NAMALWA (cell line): ENCODE data around the gene EPC2.

Source experiments
- DNase-seq: peaks from one replicate; pipeline ENCODE4 v3.0.0-alpha.2; 2015; ENCODE audit warnings: low spot score

Gene EPC2

GRCh38 chr2:148643998-148644882 lies at the start of gene EPC2:
TSS of gene EPC2 (plus strand) at chr2:148644751. CDS start at chr2:148645018, 267 bp downstream.
- peak; percentile 83 for DNase-seq

- no peak for DNase-seq
These were observed 48.5 kb upstream of the EPC2 start for GRCh38 chr2:148596018-148596417.

- DNase-seq = no peak
These were observed 45.2 kb upstream of the EPC2 start for GRCh38 chr2:148599109-148599991.

- DNase-seq = no peak
These were observed 41.5 kb upstream of the EPC2 start for GRCh38 chr2:148602885-148603561.

GRCh38 chr2:148603562-148603920 lies 41.0 kb upstream of the EPC2 start:
- DNase-seq = no peak

GRCh38 chr2:148604927-148605326 lies 39.6 kb upstream of the EPC2 start:
- no peak for DNase-seq

- no peak for DNase-seq
These were observed 37.0 kb upstream of the EPC2 start for GRCh38 chr2:148607566-148607965.

GRCh38 chr2:148613231-148614013 lies 31.1 kb upstream of the EPC2 start:
- DNase-seq = no peak

GRCh38 chr2:148614014-148614321 lies 30.6 kb upstream of the EPC2 start:
- DNase-seq = no peak

GRCh38 chr2:148614322-148615049 lies 30.1 kb upstream of the EPC2 start:
- DNase-seq = peak; percentile 74

- no peak for DNase-seq
These were observed 29.1 kb upstream of the EPC2 start for GRCh38 chr2:148615381-148615841.

- no peak for DNase-seq
These were observed 27.9 kb upstream of the EPC2 start for GRCh38 chr2:148616662-148617061.

GRCh38 chr2:148617219-148617618 lies 27.3 kb upstream of the EPC2 start:
- DNase-seq = no peak

GRCh38 chr2:148619560-148620195 lies 24.9 kb upstream of the EPC2 start:
- DNase-seq = peak; percentile 17

- DNase-seq = no peak
These were observed 22.2 kb upstream of the EPC2 start for GRCh38 chr2:148622366-148622765.

GRCh38 chr2:148623086-148623485 lies 21.5 kb upstream of the EPC2 start:
- DNase-seq = no peak

GRCh38 chr2:148627224-148627623 lies 17.3 kb upstream of the EPC2 start:
- no peak for DNase-seq

GRCh38 chr2:148634749-148635148 lies 9.8 kb upstream of the EPC2 start:
- DNase-seq = no peak

- DNase-seq = no peak
These were observed 6.0 kb upstream of the EPC2 start for GRCh38 chr2:148638543-148638942.

GRCh38 chr2:148640767-148641166 lies 3.8 kb upstream of the EPC2 start:
- DNase-seq = no peak
